SK-N-SH (cell line): Measurements from ENCODE around the gene TRIM50. TPM values are rescaled to one million over a fixed set of nuclear protein-coding genes. Genes with fewer than 3 reads are reported as not detected.

Experiments
- CTCF ChIA-PET: fragments of 300-600, 350-600 bp; formaldehyde crosslinking; extraction: SDS; loops from one replicate; lab custom pipeline; 2021; lab: Yijun Ruan, JAX
- POLR2A ChIA-PET: fragments of 350-600 bp; sonication (Branson Sonifier 250); formaldehyde crosslinking; extraction: SDS; loops from one replicate; lab custom pipeline; 2020; ENCODE audit warnings: antibody characterized with exemption, inconsistent platforms; lab: Yijun Ruan, JAX
- DNase-seq: peaks from one replicate; pipeline ENCODE4 v3.0.0; 2012
- H2AFZ ChIP-seq: fragments of 200-600 bp; sonication (generic); 2 replicates; pipeline ENCODE4 v1.8.1; 2016; ENCODE audit warnings: antibody characterized with exemption, mild to moderate bottlenecking, low read depth
- H3F3A ChIP-seq: fragments of 200-600 bp; sonication (generic); replicated peaks from 2 replicates; pipeline ENCODE3; 2016; ENCODE audit warnings: antibody characterized with exemption, mild to moderate bottlenecking; ENCODE audit not compliant: insufficient read depth
- H3K27ac ChIP-seq, 2 experiments: fragments of 200-500 bp in 1 of 2; fragments of 200-600 bp in 1 of 2; sonication (Bioruptor generic) in 1 of 2; sonication (generic), shearing (Covaris generic) in 1 of 2; 2 replicates each; pipeline versions ENCODE4 v1.5.1 to v1.6.1; 2014 to 2016; ENCODE audit warnings: low read depth in 2 of 2, inconsistent platforms in 1 of 2, low read length in 1 of 2, mild to moderate bottlenecking in 1 of 2, mixed read lengths in 1 of 2
- H3K27me3 ChIP-seq: fragments of 200-600 bp; sonication (generic), shearing (Covaris generic); 2 replicates; pipeline ENCODE4 v1.6.1; 2016; ENCODE audit warnings: mixed run types; ENCODE audit not compliant: insufficient read depth
- H3K36me3 ChIP-seq, 2 experiments: fragments of 200-500 bp in 1 of 2; fragments of 200-600 bp in 1 of 2; sonication (Bioruptor generic) in 1 of 2; sonication (generic) in 1 of 2; replicated peaks in 1 of 2; 2 replicates each; pipeline versions ENCODE3 to v1.5.1; 2014 to 2016; ENCODE audit warnings: low read length in 1 of 2, mild to moderate bottlenecking in 1 of 2; ENCODE audit not compliant: insufficient read depth in 2 of 2, control insufficient read depth in 1 of 2
- H3K4me1 ChIP-seq, 2 experiments: fragments of 200-500 bp in 1 of 2; fragments of 200-600 bp in 1 of 2; sonication (Bioruptor generic) in 1 of 2; sonication (generic), shearing (Covaris generic) in 1 of 2; 2 replicates each; pipeline versions ENCODE4 v1.5.1 to v1.6.1; 2014 to 2016; ENCODE audit warnings: low read depth in 1 of 2, low read length in 1 of 2, mixed run types in 1 of 2; ENCODE audit not compliant: insufficient read depth in 2 of 2, control insufficient read depth in 1 of 2
- H3K4me2 ChIP-seq: fragments of 200-600 bp; sonication (generic), shearing (Covaris generic); 2 replicates; pipeline ENCODE4 v1.6.1; 2017; ENCODE audit warnings: mixed run types
- H3K4me3 ChIP-seq, 2 experiments: fragments of 200-500 bp in 1 of 2; fragments of 200-600 bp in 1 of 2; sonication (Bioruptor generic) in 1 of 2; sonication (generic), shearing (Covaris generic) in 1 of 2; 2 replicates each; pipeline versions ENCODE4 v1.5.1 to v1.8.1; 2014 to 2016; ENCODE audit warnings: low read depth in 2 of 2, inconsistent platforms in 1 of 2, low read length in 1 of 2, mild to moderate bottlenecking in 1 of 2, mixed read lengths in 1 of 2, moderate library complexity in 1 of 2
- H3K79me2 ChIP-seq: fragments of 200-600 bp; sonication (generic); 2 replicates; pipeline ENCODE4 v1.8.1; 2017; ENCODE audit warnings: mild to moderate bottlenecking; ENCODE audit not compliant: insufficient read depth
- H3K9ac ChIP-seq: fragments of 200-600 bp; sonication (generic); 2 replicates; pipeline ENCODE4 v1.6.1; 2017; ENCODE audit warnings: mixed run types
- H3K9me2 ChIP-seq: fragments of 200-600 bp; sonication (generic); 2 replicates; pipeline ENCODE4 v1.6.1; 2017; ENCODE audit warnings: mixed run types
- H3K9me3 ChIP-seq: fragments of 200-600 bp; sonication (generic); 2 replicates; pipeline ENCODE4 v1.6.1; 2017; ENCODE audit warnings: mixed run types, mild to moderate bottlenecking, moderate library complexity
- H4K20me1 ChIP-seq: fragments of 200-600 bp; sonication (generic); 2 replicates; pipeline ENCODE4 v1.6.1; 2017; ENCODE audit warnings: mild to moderate bottlenecking, mixed run types; ENCODE audit not compliant: insufficient read depth
- CHD2 ChIP-seq: fragments of 150-350 bp; IDR thresholded peaks from 2 replicates; pipeline ENCODE4 v1.6.1; 2018; ENCODE audit warnings: low read length; ENCODE audit not compliant: partially characterized antibody
- CTCF ChIP-seq: fragments of 200-600 bp; sonication (generic); IDR thresholded peaks from 2 replicates; pipeline ENCODE4 v1.6.1; 2017; ENCODE audit warnings: antibody characterized with exemption, mild to moderate bottlenecking, moderate library complexity
- ELF1 ChIP-seq: IDR thresholded peaks from 2 replicates; pipeline ENCODE4 v1.4.0; 2012
- EZH2phosphoT487 ChIP-seq: fragments of 200-600 bp; sonication (generic); IDR thresholded peaks from 2 replicates; pipeline ENCODE4 v1.6.1; 2017; ENCODE audit warnings: low read depth, mixed run types, mild to moderate bottlenecking, antibody characterized with exemption, moderate library complexity, borderline replicate concordance
- FOXJ3 ChIP-seq: sonication (generic); formaldehyde crosslinking; IDR thresholded peaks from 2 replicates; pipeline ENCODE4 v1.5.1; 2020; ENCODE audit warnings: mild to moderate bottlenecking, missing genetic modification reagents
- GATA2 ChIP-seq: sonication (generic); formaldehyde crosslinking; IDR thresholded peaks from 2 replicates; pipeline ENCODE4 v1.5.0; 2020; ENCODE audit warnings: mild to moderate bottlenecking, missing genetic modification reagents
- JUND ChIP-seq: IDR thresholded peaks from 2 replicates; pipeline ENCODE4 v1.4.0; 2012
- MAX ChIP-seq: IDR thresholded peaks from 2 replicates; pipeline ENCODE4 v1.4.0; 2012; ENCODE audit warnings: low read depth
- MXI1 ChIP-seq: IDR thresholded peaks from 2 replicates; pipeline ENCODE4 v1.6.1; 2012; ENCODE audit warnings: mild to moderate bottlenecking, low read depth, low read length, improper control_type of control experiment
- NFIC ChIP-seq: IDR thresholded peaks from 2 replicates; pipeline ENCODE4 v1.4.0; 2012; ENCODE audit warnings: borderline replicate concordance
- NRF1 ChIP-seq: IDR thresholded peaks from 2 replicates; pipeline ENCODE4 v1.6.1; 2012; ENCODE audit warnings: low read depth, mild to moderate bottlenecking, low read length
- RAD21 ChIP-seq: IDR thresholded peaks from 2 replicates; pipeline ENCODE4 v1.6.1; 2012; ENCODE audit warnings: mild to moderate bottlenecking, low read length
- RCOR1 ChIP-seq: fragments of 150-350 bp; IDR thresholded peaks from 2 replicates; pipeline ENCODE4 v1.6.1; 2017; ENCODE audit warnings: antibody characterized with exemption, low read length
- RXRA ChIP-seq: IDR thresholded peaks from 2 replicates; pipeline ENCODE4 v1.4.0; 2012; ENCODE audit warnings: low read depth, mild to moderate bottlenecking, borderline replicate concordance
- TEAD4 ChIP-seq: IDR thresholded peaks from 2 replicates; pipeline ENCODE4 v1.4.0; 2012; ENCODE audit warnings: mild to moderate bottlenecking, borderline replicate concordance; ENCODE audit not compliant: insufficient read depth
- USF2 ChIP-seq: fragments of 150-350 bp; IDR thresholded peaks from 2 replicates; pipeline ENCODE4 v1.6.1; 2017; ENCODE audit warnings: antibody characterized with exemption, low read length, low read depth, borderline replicate concordance
- ZBTB33 ChIP-seq: IDR thresholded peaks from 2 replicates; pipeline ENCODE4 v1.4.0; 2012; ENCODE audit warnings: low read depth, borderline replicate concordance
- WGBS: methylation state at CpG from one replicate; pipeline ENCODE4 v1.1.6; 2017; ENCODE audit warnings: low lambda C conversion rate; 5-methylcytosine and 5-hydroxymethylcytosine counted together
- polyA plus RNA-seq, 3 experiments: library from polyadenylated mRNA; depleted of rRNA; stranded (reverse); fragments of >200 nt; gene quantifications; 2 replicates each; pipeline ENCODE4 v1.2.3, GENCODE V29; 2012

TRIM50 gene
- polyA plus RNA-seq, 1 of the 3 experiments (the other 2 are of a cell fraction): not detected

GRCh38 chr7:73366990-73367389 is 39.1 kb upstream of the TRIM50 start:
- POLR2A ChIA-PET: no interaction called here
- H3K9ac ChIP-seq: no peak overlapping the region

GRCh38 chr7:73366127-73366526 is 38.2 kb upstream of the TRIM50 start:
- DNase-seq: no peak
- H3K27me3 ChIP-seq: peaks cover 12% of the 10 kb centered on the region; the same call in 1 of the 2 replicates
- no peak for TF ChIP-seq GATA2
- no peak for TF ChIP-seq EZH2phosphoT487
- no peak for TF ChIP-seq NFIC
- no peak for TF ChIP-seq ELF1
- no peak for TF ChIP-seq JUND
- TF ChIP-seq CTCF: no peak
- TF ChIP-seq NRF1: no peak
- TF ChIP-seq FOXJ3: no peak
- no peak for TF ChIP-seq RCOR1
- no peak for TF ChIP-seq RAD21
- no peak for TF ChIP-seq RXRA
- TF ChIP-seq, all 33 proteins: peak for 0
- H3K4me3 ChIP-seq: no peak overlapping the region
- H3K9me2 ChIP-seq: no peaks in the 10 kb centered on the region
- H3K9me3 ChIP-seq: no peaks in the 10 kb centered on the region
- no peaks in the 10 kb centered on the region for H3K4me1 ChIP-seq
- no peaks in the 10 kb centered on the region for H3F3A ChIP-seq
- 82% methylated on average over 11 of the region's 11 CpGs for WGBS
- H3K27ac ChIP-seq: no peak overlapping the region
- H2AFZ ChIP-seq: no peak overlapping the region
- ChIA-PET POLR2A (no interaction called here), CTCF (interaction anchor here (1.1 to 1.4 kb wide), 2 partner anchors 25 to 44 kb away, joined by 3 read pairs; no protein-coding TSS in a partner anchor)
- no peak overlapping the region for H3K4me2 ChIP-seq
- H4K20me1 ChIP-seq: no peaks in the 10 kb centered on the region
- H3K9ac ChIP-seq: no peak overlapping the region
- no peaks in the 10 kb centered on the region for H3K79me2 ChIP-seq
- no peaks in the 10 kb centered on the region for H3K36me3 ChIP-seq

More at GRCh38 chr7:73366990-73367389, 39.1 kb upstream of the TRIM50 start:
- TF ChIP-seq MAX (no peak), ZBTB33 (no peak), CHD2 (no peak), TEAD4 (no peak), MXI1 (no peak), RAD21 (no peak), USF2 (no peak), EZH2phosphoT487 (no peak), RXRA (no peak)
- TF ChIP-seq, all 33 proteins: peak for 0
- no peaks in the 10 kb centered on the region for H4K20me1 ChIP-seq
- H3K27me3 ChIP-seq: peaks cover 12% of the 10 kb centered on the region; the same call in 1 of the 2 replicates
- CTCF ChIA-PET: interaction anchor here (1.1 to 1.4 kb wide), 3 partner anchors 14 to 45 kb away, joined by 3 to 4 read pairs (median 3); no protein-coding TSS in a partner anchor
- H3K4me2 ChIP-seq: no peak overlapping the region
- no peaks in the 10 kb centered on the region for H3F3A ChIP-seq
- no peaks in the 10 kb centered on the region for H3K79me2 ChIP-seq
- H3K27ac ChIP-seq: no peak overlapping the region
- H3K9me3 ChIP-seq: no peaks in the 10 kb centered on the region
- no peak overlapping the region for H3K4me3 ChIP-seq
- WGBS: 78% methylated on average over 12 of the region's 12 CpGs
- DNase-seq: no peak
- no peaks in the 10 kb centered on the region for H3K9me2 ChIP-seq
- H2AFZ ChIP-seq: no peak overlapping the region
- H3K4me1 ChIP-seq: no peaks in the 10 kb centered on the region
- no peaks in the 10 kb centered on the region for H3K36me3 ChIP-seq
